ENCODE results near the gene MPV17.
"Not testable (repeated sequence)": the region's sequence is repeated elsewhere in the genome, so short reads cannot be mapped to it uniquely, and the experiment has no call there.

The MPV17 gene

DNA sequence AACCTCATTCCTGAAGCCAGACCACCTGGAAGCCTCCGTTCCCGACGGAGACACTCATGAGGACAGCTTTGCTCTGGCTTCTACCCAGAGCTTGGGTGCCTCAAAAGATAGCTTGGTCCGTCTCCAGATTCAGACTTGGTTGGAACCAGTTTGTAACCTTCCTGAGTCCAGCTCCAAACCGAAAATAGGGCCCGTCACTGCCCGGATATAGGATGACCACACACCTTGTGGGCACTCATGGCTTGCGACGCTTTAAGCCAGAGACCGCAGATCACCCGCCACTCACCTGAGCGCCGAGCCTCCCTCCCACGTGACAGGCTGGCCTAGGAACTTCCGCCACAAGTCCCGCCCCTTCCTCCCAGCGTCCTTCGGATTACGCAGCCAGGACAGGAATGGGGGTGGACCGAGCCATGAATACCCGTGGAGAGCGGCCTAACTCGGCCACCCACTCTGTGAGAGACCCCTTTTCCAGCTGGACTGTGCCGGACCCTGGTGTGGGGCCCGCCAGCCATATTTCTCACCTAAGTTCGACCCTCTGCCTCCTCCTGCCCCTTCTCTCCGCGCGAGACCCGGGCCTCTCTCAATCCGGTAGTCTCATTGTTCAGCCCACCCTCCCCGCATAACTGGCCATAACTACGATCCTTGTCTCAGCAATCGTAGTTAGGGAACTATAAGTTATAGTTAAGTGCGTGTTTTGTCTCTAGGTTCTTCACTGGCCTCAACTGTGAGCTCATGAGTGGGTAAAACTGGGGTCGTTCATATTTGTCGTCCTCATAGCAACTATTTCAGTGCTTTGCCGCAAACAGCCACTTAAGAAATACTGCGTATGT lies at the start of gene MPV17:
MPV17 (minus strand) TSS at position 332 of the 830 bp plus-strand sequence. CDS start 580 bp downstream, outside the sequence.
- DNase-seq: peak; percentile 97

- no peak for DNase-seq
Observed at GRCh38 chr2:27370816-27371620, 48.1 kb upstream of the MPV17 start.

DNA sequence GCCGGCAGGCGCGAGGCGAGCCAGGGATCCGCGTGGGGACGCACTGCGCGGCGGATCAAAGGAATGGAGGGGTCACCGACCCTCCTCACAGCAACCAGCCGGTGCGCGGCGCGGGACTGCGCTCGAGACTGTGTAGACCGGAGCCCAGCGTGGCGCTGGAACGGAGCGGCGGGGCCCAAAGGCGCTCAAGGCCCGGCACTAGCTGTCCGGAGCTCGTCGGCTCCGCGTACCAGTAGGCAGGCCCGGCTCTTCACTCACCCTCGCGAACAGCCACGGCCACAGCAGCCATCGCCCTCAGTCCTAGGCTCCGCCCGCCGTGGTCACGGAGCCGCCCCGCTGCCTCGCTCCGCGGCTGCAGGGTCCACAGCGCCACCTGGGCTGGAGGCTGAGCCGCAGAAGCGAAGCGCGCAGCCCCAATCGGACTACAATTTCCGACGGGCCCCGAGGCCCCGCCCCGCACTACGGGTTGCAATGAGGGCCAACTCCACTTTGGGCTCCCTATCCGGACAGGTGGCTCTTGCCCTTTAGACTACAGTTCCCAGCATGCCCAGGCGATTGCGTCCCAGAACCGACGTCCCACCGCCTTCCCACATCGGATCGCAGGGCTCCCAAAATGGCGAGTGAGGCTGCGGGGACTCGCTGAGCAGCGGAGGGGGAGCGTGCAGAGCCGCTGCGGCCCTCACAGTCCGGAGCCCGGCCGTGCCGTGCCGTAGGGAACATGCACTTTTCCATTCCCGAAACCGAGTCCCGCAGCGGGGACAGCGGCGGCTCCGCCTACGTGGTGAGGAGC lies 47.3 kb upstream of the MPV17 start, which contains the start of the genes EIF2B4 and SNX17:
EIF2B4 (minus strand) TSS at position 313 of the 790 bp plus-strand sequence; CDS start at position 289, 24 bp downstream.
SNX17 (plus strand) TSS at position 591 of the 790 bp plus-strand sequence; CDS start at position 719, 128 bp downstream.
- peak; percentile 100 for DNase-seq

GRCh38 chr2:27369471-27370025 lies 46.7 kb upstream of the MPV17 start:
- no peak for DNase-seq

- DNase-seq: no peak
Observed at GRCh38 chr2:27363933-27364332, 41.0 kb upstream of the MPV17 start.

DNA sequence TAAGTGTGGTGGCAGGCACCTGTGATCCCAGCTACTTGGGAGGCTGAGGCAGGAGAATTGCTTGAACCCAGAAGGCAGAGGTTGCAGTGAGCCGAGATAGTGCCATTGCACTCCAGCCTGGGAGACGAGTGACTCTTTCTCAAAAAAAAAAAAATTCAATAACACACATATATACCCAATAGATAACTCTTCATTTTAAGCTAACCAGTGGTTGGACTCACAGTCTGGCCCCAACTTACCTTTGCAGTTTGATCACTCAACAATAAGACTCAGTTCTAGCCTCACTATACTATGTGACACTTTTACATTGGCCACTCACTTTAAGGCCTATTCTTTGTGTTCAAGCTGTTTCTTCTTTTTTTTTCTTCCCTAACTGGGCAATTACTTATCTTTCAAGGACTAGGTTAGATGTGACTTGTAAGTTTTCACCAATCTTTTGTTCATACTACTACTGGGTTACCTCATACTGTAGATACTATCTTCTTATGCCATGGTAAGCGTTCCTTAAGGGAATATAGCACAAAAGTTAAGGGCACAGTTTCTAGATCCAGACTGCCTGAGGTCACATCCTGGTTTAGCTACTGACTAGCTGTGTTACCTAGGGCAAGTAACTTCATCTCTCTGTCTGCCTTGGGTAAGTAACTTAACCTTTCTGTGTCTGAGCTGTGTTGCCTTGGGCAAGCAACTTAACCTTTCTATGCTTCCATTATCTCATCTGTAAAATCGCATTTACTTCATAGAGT lies 40.0 kb upstream of the MPV17 start:
- no peak for DNase-seq

- DNase-seq: peak; percentile 99
Observed at GRCh38 chr2:27356382-27357181, 33.7 kb upstream of the MPV17 start, which contains the start of gene GTF3C2. Gene GTF3C2, minus strand, starts transcription at chr2:27356764. Its CDS starts 13,210 bp downstream, at chr2:27343554.

DNA sequence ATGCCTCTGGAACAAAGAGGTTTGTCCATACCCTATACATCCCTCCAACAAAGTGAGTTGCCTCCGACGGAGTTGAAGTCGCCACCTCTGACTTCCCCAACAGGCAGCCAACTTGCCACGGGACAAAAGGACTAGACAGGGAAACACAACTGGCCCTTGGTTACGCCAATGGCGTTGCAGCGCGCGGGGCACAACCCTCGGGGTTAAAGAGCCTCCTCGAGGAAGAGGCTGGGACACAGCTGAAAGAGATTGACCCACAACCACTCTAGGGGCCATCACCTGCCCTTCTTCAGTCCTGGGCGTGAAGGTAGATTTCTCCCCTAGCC lies 33.1 kb upstream of the MPV17 start:
- peak; percentile 85 for DNase-seq

DNA sequence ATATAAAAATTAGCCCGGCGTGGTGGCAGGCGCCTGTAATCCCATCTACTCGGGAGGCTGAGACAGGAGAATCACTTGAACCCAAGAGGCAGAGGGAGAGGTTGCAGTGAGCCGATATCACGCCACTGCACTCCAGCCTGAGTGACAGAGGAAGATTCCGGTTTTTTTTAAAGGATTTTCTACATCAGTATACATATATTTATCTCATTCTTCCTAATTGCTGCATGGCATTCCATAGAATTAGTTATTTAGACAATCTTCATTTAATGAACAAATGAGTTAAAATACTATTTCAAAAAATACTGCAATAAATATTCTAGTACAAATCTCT lies 31.7 kb upstream of the MPV17 start:
- no peak for DNase-seq

- DNase-seq: no peak
Observed at GRCh38 chr2:27353762-27354596, 31.1 kb upstream of the MPV17 start.

DNA sequence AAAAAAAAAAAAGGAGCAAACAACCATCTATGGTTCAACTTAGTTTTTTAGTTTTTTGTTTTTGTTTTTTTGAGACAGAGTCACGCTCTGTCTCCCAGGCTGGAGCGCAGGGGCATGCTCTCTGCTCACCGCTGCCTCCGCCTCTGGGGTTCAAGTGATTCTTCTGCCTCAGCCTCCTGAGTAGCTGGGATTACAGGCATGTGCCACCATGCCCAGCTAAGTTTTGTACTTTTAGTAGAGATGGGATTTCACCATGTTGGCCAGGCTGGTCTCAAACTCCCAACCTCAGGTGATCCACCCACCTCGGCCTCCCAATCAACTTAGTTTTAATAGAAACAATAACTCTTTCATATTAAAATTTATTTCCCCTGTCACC lies 30.5 kb upstream of the MPV17 start:
- DNase-seq: not testable (repeated sequence)

GRCh38 chr2:27351802-27352598 lies 29.1 kb upstream of the MPV17 start:
- no peak for DNase-seq

- no peak for DNase-seq
Observed at GRCh38 chr2:27350106-27350693, 27.3 kb upstream of the MPV17 start.

GRCh38 chr2:27347641-27348040 lies 24.7 kb upstream of the MPV17 start:
- DNase-seq: no peak

GRCh38 chr2:27336173-27336572 lies 13.3 kb upstream of the MPV17 start:
- DNase-seq: no peak

GRCh38 chr2:27335311-27335710 lies 12.4 kb upstream of the MPV17 start:
- DNase-seq: no peak

DNA sequence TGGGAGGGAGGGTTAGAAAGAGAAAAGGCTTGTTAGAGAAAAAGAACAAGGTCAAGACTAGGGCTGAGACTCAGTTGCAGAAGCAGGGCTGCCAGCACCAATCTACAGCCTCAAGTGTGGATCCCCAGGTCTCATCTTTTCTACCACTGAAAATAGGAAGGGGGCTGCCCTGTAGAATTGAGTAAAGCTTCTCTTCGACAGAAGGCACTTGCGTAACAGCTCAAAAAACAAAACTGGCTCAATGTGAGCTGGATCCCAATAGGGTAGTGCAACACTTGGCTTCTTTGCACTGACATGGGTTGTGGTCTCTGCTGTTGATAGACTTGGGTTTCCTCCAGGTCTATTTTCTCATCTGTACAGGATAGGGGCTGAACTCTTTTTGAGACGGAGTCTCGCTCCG lies 1.8 kb upstream of the MPV17 start:
- no peak for DNase-seq

DNA sequence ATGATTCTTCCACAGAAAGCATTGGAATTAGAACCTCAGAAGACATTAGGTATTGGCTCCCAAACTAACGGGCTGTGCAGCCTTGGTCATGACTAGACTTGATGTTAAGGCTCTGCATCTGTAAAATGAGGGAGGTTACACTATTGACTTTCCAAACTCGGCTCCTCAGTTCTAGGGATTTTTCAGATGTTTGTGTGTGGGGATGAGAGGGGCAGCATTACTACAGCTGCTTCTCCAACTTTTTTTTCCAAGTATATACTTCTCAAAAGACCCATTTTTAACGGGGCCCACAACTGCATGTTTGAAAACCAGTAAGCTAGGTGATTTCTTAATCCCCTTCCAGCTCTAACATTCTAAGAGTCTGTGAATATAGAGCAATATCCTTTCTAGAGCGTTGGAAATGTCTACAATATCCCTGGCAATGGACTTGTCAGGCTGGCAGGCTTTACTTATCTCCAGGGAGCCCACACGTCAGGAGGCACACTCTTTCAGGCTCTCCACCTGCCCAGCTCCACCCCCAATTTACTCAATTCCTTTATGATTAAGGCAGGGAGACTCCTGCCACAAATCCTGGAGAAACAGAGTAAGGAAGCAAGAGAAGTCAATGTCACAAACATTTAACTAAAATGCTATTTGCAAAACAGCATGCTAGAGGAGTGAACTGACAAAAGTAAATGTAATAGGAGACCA lies 844 bp upstream of the MPV17 start:
- DNase-seq: no peak

Data from islet precursor cell (in vitro differentiated cells).